Progenitor cell of endocrine pancreas (in vitro differentiated cells): ENCODE measurements around the gene TTLL11. TPM values are rescaled to one million over a fixed set of nuclear protein-coding genes. Genes with fewer than 3 reads are reported as not detected.

Source experiments
- DNase-seq: peaks from one replicate; pipeline ENCODE4 v3.0.0; 2021; ENCODE audit warnings: low spot score; ENCODE audit not compliant: unreplicated experiment
- H3K27ac Mint-ChIP-seq: 2 replicates; pipeline ENCODE4 v1.8.0; 2021; ENCODE audit warnings: mild to moderate bottlenecking, moderate library complexity, mixed read lengths
- H3K27me3 Mint-ChIP-seq: 2 replicates; pipeline ENCODE4 v1.8.0; 2021; ENCODE audit warnings: mixed read lengths
- H3K36me3 Mint-ChIP-seq: 2 replicates; pipeline ENCODE4 v1.8.0; 2022; ENCODE audit warnings: mixed read lengths; ENCODE audit not compliant: insufficient read depth
- H3K4me1 Mint-ChIP-seq: 2 replicates; pipeline ENCODE4 v1.8.0; 2021; ENCODE audit warnings: low read depth, mixed read lengths
- H3K4me3 Mint-ChIP-seq: 2 replicates; pipeline ENCODE4 v1.8.0; 2021; ENCODE audit warnings: low read depth, mild to moderate bottlenecking, moderate library complexity, mixed read lengths
- H3K9me3 Mint-ChIP-seq: 2 replicates; pipeline ENCODE4 v1.8.0; 2021; ENCODE audit warnings: low read depth, mixed read lengths
- total RNA-seq: library from RNA; stranded (reverse); gene quantifications from 2 replicates; pipeline ENCODE4 v1.2.1, GENCODE V29; 2021
- TF ChIP-seq, protein P1 (sequence below): fragments of 200-600 bp; sonication (generic); IDR thresholded peaks from one replicate; pipeline ENCODE4 v1.5.0; 2021; ENCODE audit warnings: antibody characterized with exemption, mild to moderate bottlenecking; ENCODE audit not compliant: unreplicated experiment

The TTLL11 gene
- total RNA-seq, 1 donor from 2014 or later: 5.3 TPM

GRCh38 chr9:121818841-121819427, 274.2 kb downstream of the TTLL11 start:
- Mint-ChIP-seq H3K4me3 (no peak overlapping the region), H3K9me3 (no peaks in the 10 kb centered on the region), H3K36me3 (no peaks in the 10 kb centered on the region), H3K27ac (no peak overlapping the region), H3K4me1 (peaks cover 19% of the 10 kb centered on the region), H3K27me3 (peaks cover 33% of the 10 kb centered on the region)
- TF ChIP-seq, protein P1, sequence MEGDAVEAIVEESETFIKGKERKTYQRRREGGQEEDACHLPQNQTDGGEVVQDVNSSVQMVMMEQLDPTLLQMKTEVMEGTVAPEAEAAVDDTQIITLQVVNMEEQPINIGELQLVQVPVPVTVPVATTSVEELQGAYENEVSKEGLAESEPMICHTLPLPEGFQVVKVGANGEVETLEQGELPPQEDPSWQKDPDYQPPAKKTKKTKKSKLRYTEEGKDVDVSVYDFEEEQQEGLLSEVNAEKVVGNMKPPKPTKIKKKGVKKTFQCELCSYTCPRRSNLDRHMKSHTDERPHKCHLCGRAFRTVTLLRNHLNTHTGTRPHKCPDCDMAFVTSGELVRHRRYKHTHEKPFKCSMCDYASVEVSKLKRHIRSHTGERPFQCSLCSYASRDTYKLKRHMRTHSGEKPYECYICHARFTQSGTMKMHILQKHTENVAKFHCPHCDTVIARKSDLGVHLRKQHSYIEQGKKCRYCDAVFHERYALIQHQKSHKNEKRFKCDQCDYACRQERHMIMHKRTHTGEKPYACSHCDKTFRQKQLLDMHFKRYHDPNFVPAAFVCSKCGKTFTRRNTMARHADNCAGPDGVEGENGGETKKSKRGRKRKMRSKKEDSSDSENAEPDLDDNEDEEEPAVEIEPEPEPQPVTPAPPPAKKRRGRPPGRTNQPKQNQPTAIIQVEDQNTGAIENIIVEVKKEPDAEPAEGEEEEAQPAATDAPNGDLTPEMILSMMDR: no peak
- DNase-seq: no peak

DNA sequence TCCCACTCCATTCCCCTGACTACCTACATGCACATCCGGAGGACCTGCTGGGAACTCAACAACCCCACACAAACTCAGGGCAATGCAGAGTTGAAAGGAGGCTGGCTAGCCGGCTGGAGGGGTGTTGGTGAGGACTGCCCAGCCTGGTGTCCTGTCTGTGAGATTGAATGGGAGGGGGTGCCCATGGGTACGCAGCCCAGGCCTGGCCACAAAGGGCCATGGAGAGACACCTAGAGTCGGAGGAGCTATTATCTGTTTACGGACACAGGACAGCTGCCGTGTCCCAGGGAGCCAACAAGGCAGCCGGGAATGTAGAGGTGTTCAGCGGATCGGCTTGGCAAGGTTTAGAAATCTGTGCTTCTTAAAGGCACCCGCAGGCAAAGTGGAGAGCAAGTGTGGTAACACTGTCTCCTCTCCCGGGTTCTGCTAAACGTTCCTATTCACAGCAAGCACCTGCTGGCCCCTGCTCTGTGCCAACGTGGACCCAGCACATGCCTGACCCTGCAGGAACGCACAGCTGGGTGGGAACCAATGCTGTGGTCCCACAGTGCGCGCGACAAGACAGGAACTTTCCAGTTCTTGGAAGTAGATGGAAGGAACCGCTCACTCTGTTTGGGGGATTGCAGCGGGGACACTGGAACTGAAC, 275.0 kb downstream of the TTLL11 start:
- Mint-ChIP-seq H3K27me3 (peaks cover 33% of the 10 kb centered on the region), H3K27ac (no peak overlapping the region), H3K36me3 (no peaks in the 10 kb centered on the region), H3K4me1 (peaks cover 19% of the 10 kb centered on the region), H3K4me3 (no peak overlapping the region), H3K9me3 (no peaks in the 10 kb centered on the region)
- TF ChIP-seq, protein P1: no peak
- no peak for DNase-seq

GRCh38 chr9:121817476-121817875, 275.6 kb downstream of the TTLL11 start:
- Mint-ChIP-seq H3K4me1 (peaks cover 19% of the 10 kb centered on the region), H3K36me3 (no peaks in the 10 kb centered on the region), H3K27ac (no peak overlapping the region), H3K4me3 (no peak overlapping the region), H3K27me3 (peaks cover 33% of the 10 kb centered on the region), H3K9me3 (no peaks in the 10 kb centered on the region)
- TF ChIP-seq, protein P1: no peak
- no peak for DNase-seq

- TF ChIP-seq, protein P1: no peak
- DNase-seq: no peak
- H3K4me3 Mint-ChIP-seq: no peak overlapping the region
- peaks cover 19% of the 10 kb centered on the region for H3K4me1 Mint-ChIP-seq
- H3K9me3 Mint-ChIP-seq: no peaks in the 10 kb centered on the region
- H3K27me3 Mint-ChIP-seq: peaks cover 32% of the 10 kb centered on the region
- H3K27ac Mint-ChIP-seq: no peak overlapping the region
- no peaks in the 10 kb centered on the region for H3K36me3 Mint-ChIP-seq
These were observed 276.2 kb downstream of the TTLL11 start for GRCh38 chr9:121816845-121817450.

- TF ChIP-seq, protein P1: no peak
- no peak overlapping the region for H3K4me3 Mint-ChIP-seq
- no peak for DNase-seq
- peaks cover 32% of the 10 kb centered on the region for H3K27me3 Mint-ChIP-seq
- no peak overlapping the region for H3K27ac Mint-ChIP-seq
- peaks cover 19% of the 10 kb centered on the region for H3K4me1 Mint-ChIP-seq
- no peaks in the 10 kb centered on the region for H3K36me3 Mint-ChIP-seq
- H3K9me3 Mint-ChIP-seq: no peaks in the 10 kb centered on the region
These were observed 276.7 kb downstream of the TTLL11 start for GRCh38 chr9:121816449-121816817.
